NOMO-1 treated with DMSO at 0.1 percent for 48 hours (cell line): ENCODE results near the gene C16orf74.

Experiments used
- DNase-seq: peaks from one replicate; lab custom pipeline; 2025; ENCODE audit not compliant: unreplicated experiment; lab: John Stamatoyannopoulos, UW

The C16orf74 gene

DNA sequence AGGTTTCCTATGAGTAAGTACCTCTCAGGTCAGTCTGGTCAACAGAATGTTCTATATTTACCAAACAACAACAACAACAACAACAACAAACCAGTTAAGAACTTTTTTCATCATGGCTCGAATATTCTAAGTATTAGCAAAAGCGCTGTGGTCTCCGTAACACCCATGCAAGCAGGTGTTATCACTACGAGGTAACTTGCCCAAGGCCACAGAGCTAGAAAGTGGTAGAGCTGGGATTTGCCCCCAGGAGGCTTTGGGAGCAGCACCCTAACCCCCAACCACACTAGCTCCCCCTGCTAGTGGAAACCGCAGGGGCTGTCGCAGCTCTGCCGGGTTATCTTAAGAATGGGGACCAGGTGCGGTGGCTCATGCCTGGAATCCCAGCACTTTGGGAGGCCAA lies 23.9 kb upstream of the C16orf74 start:
- DNase-seq, result no peak

DNA sequence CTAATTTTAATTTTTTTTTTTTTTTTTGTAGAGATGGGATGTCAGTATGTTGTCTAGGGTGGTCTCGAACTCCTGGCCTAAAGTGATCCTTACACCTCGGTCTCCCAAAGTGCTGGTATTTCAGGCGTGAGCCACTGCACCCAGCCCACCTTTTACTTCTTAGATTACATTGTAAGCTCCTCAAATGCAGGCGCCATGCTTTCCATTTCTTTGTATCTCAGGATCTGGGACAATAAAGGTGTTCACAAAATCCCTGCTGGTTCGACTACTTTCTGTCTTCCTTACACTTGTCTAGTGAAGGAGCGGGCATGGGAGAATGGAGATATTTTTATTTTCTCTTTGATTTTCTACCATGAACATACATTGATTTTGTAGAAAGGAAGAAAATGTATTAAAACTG lies 23.2 kb upstream of the C16orf74 start:
- DNase-seq, result no peak

DNA sequence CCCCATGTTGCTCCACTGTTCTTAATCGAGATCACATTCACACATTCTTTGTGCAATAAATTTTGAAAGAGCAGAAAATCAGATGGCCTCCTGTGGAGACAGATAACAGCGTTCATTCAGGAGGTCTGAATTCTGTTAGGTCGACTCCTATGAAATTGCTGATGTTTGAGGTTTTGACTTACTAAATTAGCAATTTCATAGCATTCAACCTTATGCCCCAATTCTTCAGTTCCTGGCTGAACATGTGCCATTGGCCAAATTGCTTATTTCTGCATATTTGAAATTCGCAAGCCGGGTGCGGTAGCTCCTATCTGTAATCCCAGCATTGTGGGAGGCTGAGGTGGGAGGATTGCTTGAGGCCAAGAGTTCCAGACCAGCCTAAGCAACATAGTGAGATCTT lies 22.1 kb upstream of the C16orf74 start:
- DNase-seq, result no peak

DNA sequence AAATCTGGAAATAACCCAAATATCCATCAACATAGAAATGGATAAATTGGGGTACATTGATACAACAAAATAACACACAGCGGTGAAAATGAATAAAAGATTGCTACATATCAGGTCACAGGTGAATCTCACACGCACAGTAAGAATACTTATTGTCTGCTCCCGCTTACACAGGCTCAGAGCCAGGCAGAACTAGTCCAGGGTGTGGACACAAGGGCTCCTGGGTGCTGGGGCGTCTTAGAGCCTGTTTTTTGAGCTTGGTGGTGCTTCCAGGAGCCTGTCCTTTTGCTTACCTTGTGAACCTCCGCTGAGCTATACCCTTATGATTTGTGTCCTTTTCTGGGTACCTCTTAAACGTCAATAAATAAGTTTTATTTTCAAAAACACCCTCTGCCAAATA lies 19.8 kb upstream of the C16orf74 start:
- no peak for DNase-seq

DNA sequence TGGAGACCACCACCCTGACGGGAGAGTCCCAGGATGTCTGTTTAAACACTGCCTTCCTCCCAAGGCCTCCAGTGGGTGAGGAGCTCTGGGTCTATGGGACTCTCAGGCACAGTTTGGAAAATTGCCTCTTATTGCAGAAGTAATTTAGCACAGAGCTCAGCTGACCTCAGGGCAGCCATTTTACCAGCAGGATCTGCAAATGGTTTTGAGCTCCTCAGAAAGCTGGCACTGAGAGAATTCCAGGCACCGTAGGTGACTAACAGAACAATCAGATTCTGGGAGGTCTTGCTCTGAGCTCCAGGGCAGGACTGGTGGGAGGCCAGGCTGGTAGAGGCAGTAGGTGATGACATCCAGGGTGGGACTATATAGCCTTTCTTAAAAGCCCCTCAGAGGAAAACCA lies 17.3 kb upstream of the C16orf74 start:
- DNase-seq, result no peak

DNA sequence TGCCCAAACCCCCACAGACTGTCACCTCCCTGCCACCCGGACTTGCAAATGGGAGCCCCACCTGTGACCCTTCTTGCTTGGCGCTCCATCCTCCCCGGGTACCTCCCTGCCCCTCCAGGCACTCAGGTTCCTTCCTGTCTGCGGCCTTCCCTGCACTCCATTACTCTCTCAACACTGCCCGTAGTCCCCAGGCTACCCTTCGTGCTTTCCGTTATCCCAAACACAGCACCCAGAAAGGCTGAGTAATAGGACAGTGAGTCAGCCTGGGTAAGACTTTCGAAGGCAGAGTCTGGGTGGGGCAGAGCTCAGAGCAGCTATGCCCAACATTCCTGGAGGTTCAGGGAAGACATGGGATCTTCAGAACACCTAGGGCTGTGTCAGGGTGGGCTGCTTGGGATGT lies 16.6 kb upstream of the C16orf74 start:
- DNase-seq, result no peak

DNA sequence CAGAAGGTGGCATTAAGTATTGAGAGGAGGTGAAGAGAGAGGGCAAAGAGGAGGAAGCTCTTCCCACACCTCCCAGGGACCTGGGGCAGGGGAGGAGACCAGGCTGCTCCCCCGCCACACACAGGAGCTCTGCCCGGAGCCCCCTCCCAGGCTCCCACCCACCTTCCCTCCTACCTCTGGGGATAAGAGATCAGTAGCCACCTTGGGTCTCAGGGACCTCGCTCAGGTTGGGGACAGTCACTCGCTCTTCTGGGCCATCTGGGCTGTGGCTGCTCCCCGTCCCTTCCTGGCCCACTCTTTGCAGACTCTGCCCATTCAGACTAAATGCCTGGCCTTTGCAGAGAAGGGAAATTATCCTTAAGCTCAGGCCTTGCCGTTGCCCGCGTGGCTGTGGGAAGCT lies 14.9 kb upstream of the C16orf74 start:
- DNase-seq, result no peak

DNA sequence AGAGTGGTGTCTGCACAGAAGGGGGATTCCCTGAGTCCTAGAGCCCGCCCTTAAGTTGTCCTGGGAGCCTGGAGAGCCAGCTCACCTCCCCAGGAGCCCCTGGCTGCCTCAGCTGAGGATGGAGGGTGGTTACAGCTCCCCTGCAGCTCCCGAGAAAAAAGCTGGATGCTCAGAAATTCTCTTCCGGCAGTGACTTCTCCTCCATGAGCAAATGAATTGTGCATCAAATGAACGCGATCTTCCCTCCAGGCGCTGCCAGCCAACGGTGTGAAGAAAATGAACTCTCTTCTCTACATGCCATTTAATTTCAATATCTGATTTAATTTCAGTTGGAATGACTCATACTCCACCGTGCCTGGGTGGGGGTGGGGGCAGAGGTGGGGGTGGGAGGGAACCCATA lies 14.3 kb upstream of the C16orf74 start:
- DNase-seq, result no peak

DNA sequence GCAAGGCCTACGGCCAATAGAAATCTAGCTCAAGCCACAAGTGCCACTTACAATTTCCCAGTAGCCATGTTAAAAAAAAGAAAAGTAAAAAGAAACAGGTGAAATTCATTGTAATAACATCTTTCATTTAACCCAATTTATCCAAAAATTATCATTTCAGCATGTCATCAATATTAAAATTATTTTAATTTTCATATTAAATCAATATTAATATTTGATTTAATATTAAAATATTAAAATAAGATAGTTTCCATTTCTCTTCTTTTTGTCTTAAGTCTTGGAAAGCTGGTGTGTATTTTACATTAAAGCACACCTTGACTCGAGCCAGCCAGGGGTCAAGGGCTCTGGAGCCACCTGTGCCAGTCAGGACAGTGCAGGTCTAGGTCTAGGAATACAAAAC lies 12.7 kb upstream of the C16orf74 start:
- no peak for DNase-seq

DNA sequence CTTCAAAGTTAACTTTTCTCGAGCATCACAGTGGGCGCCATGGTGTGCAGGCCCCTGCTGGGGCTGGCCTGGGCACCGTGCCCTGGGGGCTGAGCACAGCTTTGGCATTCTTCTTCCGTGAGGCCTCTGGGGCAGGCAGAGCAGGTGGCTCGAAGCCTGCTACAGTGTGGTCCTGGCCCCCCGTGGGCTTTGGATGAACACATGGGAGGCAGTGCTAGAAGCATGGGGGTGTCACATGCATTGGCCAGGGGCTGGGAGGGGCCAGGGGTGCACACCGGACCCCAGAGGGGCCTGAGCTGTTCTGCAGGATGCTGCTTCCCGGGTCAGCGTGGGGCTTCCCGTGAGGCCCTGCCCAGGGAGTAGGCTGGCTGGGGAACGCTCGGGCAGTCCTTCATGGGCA lies 12.1 kb upstream of the C16orf74 start:
- DNase-seq, result no peak

DNA sequence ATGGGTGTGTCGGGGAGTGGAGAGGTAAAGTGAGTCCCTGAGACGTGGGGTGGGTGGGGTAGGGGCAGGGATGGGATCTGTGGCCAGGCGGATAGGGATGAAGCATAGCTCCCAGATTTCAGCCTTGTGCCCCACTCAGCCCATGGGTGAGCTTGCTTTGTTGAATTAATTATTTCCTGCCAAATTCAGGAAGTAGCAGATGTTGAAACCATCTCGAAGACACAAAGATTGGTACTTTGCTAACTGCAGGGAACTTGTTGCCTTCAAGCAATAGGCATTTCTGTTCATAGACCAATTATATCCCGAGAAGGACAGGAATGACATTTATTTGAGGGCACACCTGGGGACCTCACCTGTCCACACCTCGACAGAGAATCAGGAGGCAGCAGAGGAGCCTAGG lies 11.0 kb upstream of the C16orf74 start:
- peak; percentile 87 for DNase-seq

DNA sequence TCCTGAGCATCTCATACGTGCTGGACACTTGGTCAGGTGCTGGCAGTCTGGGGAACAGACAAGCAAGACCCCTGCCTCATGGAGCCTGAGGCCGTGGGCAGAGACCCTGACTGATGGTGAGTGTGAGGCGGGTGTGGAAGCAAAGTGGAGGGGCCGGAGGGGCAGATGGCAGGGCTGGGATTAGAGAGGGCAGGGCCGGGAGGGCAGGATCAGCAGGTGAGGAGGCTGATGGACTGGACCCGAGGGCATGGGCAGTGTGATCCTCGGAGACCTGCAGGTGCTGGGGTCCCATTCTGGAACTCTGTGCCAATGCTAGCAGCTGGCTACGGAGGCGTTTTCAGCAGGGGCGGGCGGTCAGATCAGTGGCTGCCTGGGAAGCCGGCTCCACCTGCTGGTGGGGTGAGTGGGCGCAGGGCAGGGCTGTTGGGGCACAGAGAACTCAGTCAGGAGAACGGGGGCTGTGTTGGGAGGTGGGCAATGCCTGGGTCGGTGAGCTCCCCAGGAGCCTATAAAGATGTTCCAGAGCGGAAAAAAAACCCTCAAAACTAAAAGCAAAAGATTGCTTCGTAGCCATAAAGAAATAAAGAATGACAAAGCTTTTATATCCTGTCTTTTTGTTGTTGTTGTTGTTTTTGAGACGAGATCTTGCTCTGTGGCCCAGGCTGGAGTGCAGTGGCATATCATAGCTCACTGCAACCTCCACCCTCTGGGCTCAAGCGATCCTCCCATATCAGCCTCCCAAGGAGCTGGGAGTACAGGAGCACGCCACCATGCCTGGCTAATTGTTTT lies 8.9 kb upstream of the C16orf74 start:
- peak; percentile 62 for DNase-seq

DNA sequence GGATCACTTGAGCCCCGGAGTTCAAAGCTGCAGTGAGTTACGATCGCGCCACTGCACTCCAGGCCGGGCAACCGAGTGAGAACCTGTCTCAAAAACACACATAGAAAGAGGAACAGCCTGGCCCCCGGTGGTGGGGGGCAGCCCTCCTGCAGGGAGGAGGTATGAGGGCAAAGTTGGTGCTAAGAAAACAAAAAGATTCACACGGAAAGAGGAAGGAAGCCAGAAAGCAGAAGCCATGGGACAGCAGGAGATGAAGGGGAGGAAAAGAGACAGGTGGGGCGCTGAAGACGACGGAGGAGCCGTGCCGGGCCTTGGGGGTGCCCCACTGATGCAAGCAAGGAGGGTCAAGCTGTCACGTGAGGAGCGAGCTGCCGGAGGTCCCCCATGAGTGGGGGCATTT lies 8.2 kb upstream of the C16orf74 start:
- peak; percentile 92 for DNase-seq

DNA sequence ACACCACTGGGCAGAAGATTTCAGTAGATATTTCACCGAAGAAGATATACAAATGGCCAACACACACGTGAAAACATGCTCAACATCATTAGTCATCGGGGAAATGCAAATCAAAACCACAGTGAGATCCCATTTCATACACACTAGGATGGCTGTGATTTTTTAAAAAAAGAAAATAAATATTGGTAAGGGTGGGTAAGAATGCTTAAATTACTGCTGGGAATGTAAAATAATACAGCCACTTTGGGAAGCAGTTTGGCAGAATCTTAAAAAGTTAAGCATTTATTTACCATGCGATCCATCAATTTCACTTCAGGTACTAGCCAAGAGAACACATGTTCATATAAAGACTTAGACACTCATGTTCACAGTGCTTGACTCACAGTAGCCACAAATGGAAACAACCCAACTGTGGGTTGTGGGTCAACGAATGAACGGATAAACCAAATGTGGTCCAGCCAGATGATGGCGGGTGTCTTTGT lies 6.5 kb upstream of the C16orf74 start:
- no peak for DNase-seq

DNA sequence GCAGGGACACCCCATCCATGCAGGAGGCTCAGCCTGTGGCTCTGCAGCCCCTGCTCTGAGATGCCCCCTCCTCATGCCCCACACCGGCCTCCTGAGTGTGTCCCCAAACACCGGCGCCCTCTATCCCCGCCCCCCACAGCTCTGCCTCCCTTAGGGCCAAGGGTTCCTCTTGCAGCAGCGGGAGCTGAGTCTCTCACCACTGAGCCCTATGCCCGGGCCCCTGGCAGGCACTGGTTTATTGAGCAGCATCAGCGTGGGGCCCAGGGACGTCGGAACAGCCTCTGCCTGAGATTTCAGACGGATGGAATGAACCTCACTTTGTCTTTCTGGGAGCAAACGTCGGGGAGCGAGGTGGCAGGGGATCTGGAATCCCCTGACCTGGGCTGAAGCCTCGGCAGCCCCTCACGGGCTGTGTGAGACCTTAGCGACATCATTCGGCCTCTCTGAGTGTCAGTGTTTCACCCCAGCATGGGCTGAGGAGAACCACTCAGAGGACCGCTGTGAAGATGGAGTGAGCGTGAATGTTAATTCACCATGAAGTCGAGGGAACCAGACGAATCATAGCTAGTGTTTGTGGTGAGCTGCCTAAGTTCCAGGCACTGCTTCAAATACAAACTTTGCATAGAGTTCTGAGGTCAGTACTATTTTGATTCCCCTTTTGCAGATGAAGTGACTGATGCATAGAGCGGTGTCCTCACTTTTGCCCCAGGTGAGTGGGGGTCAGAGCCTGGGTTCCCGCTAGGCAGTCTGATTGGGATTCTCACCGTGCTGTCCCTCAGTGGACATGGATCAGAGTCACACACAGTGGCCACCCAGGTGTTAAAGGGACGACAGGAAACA lies 5.3 kb upstream of the C16orf74 start:
- no peak for DNase-seq

DNA sequence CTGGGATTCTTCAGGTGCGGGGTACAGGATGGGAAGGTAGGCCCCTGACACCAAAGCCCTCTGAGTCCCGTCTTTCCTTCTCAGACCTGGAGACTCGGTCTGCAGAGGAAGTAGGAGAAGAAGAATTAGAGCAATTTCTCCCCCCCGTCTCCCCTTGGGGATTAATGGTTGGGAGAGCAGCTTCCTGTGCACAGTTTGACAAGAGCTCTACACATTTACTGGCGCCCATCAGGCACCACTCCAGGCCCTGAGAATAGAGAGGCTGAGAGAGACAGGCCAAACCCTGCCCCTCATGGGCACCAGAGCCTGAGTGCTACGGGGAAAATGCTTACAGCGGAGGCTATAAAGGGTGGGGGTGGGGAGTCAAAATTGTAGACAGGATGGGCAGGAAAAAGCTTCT lies 3.5 kb upstream of the C16orf74 start:
- no peak for DNase-seq

DNA sequence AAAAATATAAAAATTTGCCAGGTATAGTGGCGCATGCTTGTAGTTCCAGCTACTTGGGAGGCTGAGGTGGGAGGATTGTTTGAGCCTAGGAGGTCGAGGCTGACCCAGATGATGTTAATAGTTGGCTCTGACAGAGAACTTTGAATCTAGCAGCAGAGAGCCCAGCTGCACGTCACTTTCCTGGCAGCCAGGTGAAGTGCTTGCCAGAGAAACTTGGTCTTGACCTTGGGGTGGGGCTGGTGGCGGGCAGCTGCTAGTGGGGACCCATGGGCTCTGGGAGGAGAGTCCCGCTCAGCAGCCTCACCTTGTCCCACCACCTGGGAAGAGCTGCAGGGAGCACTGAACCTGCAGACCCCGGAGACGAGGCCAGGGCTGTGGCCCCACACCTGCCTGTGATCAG lies 3.1 kb upstream of the C16orf74 start:
- DNase-seq, result no peak

DNA sequence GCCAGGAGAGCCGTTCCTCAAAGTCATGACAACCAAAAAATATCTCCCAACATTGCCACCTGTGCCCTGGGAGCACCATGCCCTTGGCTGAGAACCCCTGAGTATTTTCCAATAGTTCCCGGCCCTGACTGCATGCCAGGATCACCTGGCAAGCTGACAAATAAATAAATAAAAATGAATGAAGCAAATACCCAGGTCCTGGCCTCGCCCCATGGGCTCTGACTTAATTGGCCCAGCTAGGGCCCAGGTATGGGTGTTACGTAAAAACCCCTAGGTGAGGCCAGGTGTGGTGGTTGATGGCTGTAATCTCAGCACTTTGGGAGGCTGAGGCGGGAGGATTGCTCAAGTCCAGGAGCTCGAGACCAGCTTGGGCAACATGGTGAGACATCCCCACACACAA lies 2.7 kb upstream of the C16orf74 start:
- DNase-seq, result no peak

DNA sequence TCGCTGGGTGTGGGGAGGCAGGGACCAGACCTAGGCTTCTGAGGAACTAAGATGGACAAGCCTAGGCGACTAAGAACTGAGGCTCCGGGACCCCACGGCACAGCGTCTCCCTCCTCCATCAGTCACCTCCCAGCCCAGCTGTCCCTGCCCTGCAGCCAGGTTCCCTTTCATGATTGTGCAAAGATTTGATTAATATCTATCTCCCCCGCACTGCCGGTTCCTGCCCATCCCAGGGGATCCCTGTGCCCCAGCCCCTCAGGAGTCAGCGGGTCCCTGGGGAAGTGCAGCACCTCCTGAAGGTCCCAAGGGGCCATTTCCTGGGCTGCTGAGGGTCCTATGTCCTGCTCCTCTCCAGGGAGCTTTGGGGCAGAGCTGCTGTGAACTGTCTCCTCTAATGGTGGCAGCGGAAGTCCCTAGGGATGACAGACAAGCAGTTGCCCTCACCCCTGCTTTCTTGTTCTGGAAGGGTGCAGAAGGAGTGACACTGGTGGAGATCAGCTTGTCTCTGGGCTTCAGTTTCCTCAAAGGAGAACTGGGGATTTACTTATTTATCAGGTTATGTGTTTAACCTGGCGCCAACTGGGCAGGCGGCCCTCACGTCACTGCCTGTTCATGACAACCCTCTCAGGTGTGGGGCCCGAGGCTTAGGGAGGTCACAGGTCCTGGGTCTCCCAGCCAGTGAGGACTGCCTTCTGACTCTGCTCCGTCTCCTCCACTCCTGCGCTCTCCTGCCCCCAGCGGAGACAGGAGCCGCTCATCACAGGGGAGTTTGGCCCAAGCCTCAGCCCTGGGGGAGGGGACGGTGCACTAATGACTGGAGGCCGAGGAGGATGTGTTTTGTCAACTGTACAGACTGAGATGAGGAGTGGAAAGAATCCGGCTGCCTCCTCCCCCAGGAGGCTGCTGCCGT lies 1.9 kb upstream of the C16orf74 start:
- no peak for DNase-seq

DNA sequence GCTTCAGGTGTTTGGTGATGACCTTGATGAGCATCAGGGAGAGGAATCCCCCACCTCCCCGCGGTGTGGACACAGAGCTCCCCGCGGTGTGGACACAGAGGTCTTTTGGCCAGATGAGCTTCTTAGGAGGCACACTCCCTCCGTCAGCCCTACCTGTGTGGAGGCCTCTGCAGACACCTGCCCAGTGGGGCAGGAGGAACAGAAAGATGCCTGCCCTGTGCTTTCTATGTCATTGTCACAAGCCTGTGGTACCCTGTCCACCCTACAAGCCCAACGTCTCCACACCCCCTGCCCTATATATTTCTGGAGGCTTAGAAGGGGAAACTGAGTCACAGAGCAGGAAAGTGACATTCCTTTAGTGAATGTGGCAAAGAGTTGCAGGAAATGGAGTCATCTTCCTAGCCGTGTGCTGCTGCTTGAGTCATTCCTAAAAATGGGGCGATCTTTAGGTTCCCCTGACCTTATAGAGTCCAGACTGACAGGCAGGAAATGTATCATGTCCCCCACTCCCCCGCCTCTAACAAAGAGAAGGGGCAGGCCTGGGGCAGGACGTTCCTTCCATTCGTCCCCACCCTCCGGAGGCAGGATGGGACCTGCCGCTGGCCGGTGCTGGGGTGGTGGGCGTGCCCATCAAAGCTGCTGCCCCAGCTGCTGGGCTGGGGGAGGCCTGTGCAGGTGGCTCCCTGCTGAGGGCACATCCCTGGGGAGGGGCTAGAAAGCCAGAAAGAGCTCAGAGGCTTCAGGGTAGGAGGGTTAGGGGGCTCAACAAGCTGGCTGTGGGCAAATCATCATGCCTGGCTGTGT lies 1.0 kb upstream of the C16orf74 start:
- DNase-seq, result no peak
